Transverse colon (tissue), 4 donors: ENCODE measurements around the gene NUDCD3. TPM values are rescaled to one million over a fixed set of nuclear protein-coding genes. Genes with fewer than 3 reads are reported as not detected.
A peak's percentile ranks its signal among the peaks of the same experiment; 100 is the strongest.
"Not testable (repeated sequence)": the region's sequence is repeated elsewhere in the genome, so short reads cannot be mapped to it uniquely, and the experiment has no call there.

Experiments
- DNase-seq: peaks from one replicate; pipeline ENCODE4 v3.0.0-alpha.2; 2019
- H3K27ac ChIP-seq, 4 donors: fragments of 200-600 bp; sonication (generic); 2 replicates each; pipeline ENCODE4 v1.5.1; 2016 to 2018; ENCODE audit warnings: inconsistent platforms in 4 of 4
- H3K27me3 ChIP-seq: fragments of 200-600 bp; sonication (generic); 2 replicates; pipeline ENCODE4 v1.5.1; 2017; ENCODE audit warnings: inconsistent platforms
- H3K36me3 ChIP-seq, 4 donors: fragments of 200-600 bp; sonication (generic); 2 replicates each; pipeline ENCODE4 v1.5.1; 2017 to 2019; ENCODE audit warnings: inconsistent platforms in 4 of 4
- H3K4me1 ChIP-seq, 4 donors: fragments of 200-600 bp; sonication (generic); 2 replicates each; pipeline ENCODE4 v1.5.1; 2017 to 2020; ENCODE audit warnings: inconsistent platforms in 4 of 4
- H3K4me3 ChIP-seq, 4 donors: fragments of 200-600 bp; sonication (generic); 1 replicate in 1 of 4; 2 replicates in 3 of 4; pipeline versions ENCODE4 v1.5.1 to v1.6.1; 2017 to 2019; ENCODE audit warnings: inconsistent platforms in 4 of 4
- H3K9me3 ChIP-seq, 2 donors: fragments of 200-600 bp; sonication (generic); 2 replicates each; pipeline ENCODE4 v1.5.1; 2017 to 2019; ENCODE audit warnings: inconsistent platforms in 2 of 2
- CTCF ChIP-seq, 5 experiments: fragments of 200-600 bp in 3 of 5; fragments of 450-650 bp in 2 of 5; sonication (generic) in 3 of 5; IDR thresholded peaks; 1 replicate in 2 of 5; 2 replicates in 3 of 5; pipeline ENCODE4 v1.5.1; 2016 to 2017; ENCODE audit warnings: antibody characterized with exemption in 5 of 5, inconsistent platforms in 3 of 5, mild to moderate bottlenecking in 2 of 5, moderate library complexity in 1 of 5
- EP300 ChIP-seq: sonication (generic); formaldehyde crosslinking; IDR thresholded peaks from one replicate; pipeline ENCODE4 v1.6.1; 2017; ENCODE audit warnings: antibody characterized with exemption, low read depth
- POLR2A ChIP-seq: fragments of 450-650 bp; IDR thresholded peaks from one replicate; pipeline ENCODE4 v1.6.1; 2016; ENCODE audit warnings: antibody characterized with exemption, mild to moderate bottlenecking, moderate library complexity
- POLR2AphosphoS5 ChIP-seq, 3 donors: sonication (generic); formaldehyde crosslinking; IDR thresholded peaks; one replicate each; pipeline ENCODE4 v1.6.1; 2016; ENCODE audit warnings: antibody characterized with exemption in 3 of 3
- WGBS, 2 donors: methylation state at CpG; one replicate each; pipeline ENCODE4 v1.1.5; 2018; ENCODE audit warnings: low coverage in 1 of 2; 5-methylcytosine and 5-hydroxymethylcytosine counted together
- in situ Hi-C, 4 donors: fragments of 200-750 bp; cut with MboI; loops; one replicate each; pipeline versions ENCODE4 v1.15.0 to v1.15.1; 2017; ENCODE audit warnings: low sequenced_read_pairs in 3 of 4, low pct_ligation_motif_present in 1 of 4, low pct_unique_long_range_greater_than_20kb in 1 of 4
- intact Hi-C: fragments of 100-400 bp; cut with DNase I; formaldehyde crosslinking; loops from one replicate; pipeline ENCODE4 v1.15.1; 2023; ENCODE audit warnings: low total_unique reads
- total RNA-seq, 4 donors: library from RNA; depleted of rRNA; stranded (reverse); fragments of >200 nt; gene quantifications; one replicate each; pipeline ENCODE4 v1.1.0, GENCODE V29; 2016

Gene NUDCD3
- total RNA-seq, 4 donors from 2014 or later: 31.9 to 76.7 (median 38.6) TPM

- no peak overlapping the region for H3K27ac ChIP-seq
- no peak for DNase-seq
- H3K9me3 ChIP-seq: no peaks in the 10 kb centered on the region
- no peaks in the 10 kb centered on the region for H3K36me3 ChIP-seq
- WGBS, 2 donors: 92 to 100% methylated on average over 1 to 6 of the region's 6 CpGs
- H3K4me3 ChIP-seq: no peak overlapping the region
- intact Hi-C loops (no loop called here), in situ Hi-C loops (no loop called here)
- no peaks in the 10 kb centered on the region for H3K4me1 ChIP-seq
- H3K27me3 ChIP-seq: no peaks in the 10 kb centered on the region
- TF ChIP-seq CTCF (IDR thresholded peaks at IDR 0.05): no peak
- TF ChIP-seq POLR2AphosphoS5 (IDR thresholded peaks at IDR 0.05): no peak
- TF ChIP-seq EP300: no peak
- no peak for TF ChIP-seq POLR2A
Measured at GRCh38 chr7:44432381-44432977, 58.0 kb downstream of the NUDCD3 start.

GRCh38 chr7:44431091-44431608 lies 59.3 kb downstream of the NUDCD3 start:
- H3K4me3 ChIP-seq: no peak overlapping the region
- H3K27me3 ChIP-seq: no peaks in the 10 kb centered on the region
- peaks cover 0 to 9% (median 2%) of the 10 kb centered on the region in 4 donors for H3K36me3 ChIP-seq
- H3K9me3 ChIP-seq: no peaks in the 10 kb centered on the region
- no peak for TF ChIP-seq EP300
- TF ChIP-seq POLR2A: no peak
- no peak for TF ChIP-seq POLR2AphosphoS5 (IDR thresholded peaks at IDR 0.05)
- no peak for TF ChIP-seq CTCF (IDR thresholded peaks at IDR 0.05)
- intact Hi-C loops (no loop called here), in situ Hi-C loops (no loop called here)
- no peaks in the 10 kb centered on the region for H3K4me1 ChIP-seq
- WGBS, 2 donors: 58% methylated on average over 2 of the region's 2 CpGs; no CpG with 5 or more reads in 1 of the 2 donors
- DNase-seq: peak; percentile 21
- no peak overlapping the region for H3K27ac ChIP-seq

GRCh38 chr7:44430054-44430453 lies 60.4 kb downstream of the NUDCD3 start:
- Histone ChIP-seq H3K9me3 (no peaks in the 10 kb centered on the region), H3K27me3 (no peaks in the 10 kb centered on the region), H3K36me3 (peaks cover 0 to 18% (median 8%) of the 10 kb centered on the region in 4 donors), H3K4me1 (no peaks in the 10 kb centered on the region), H3K4me3 (no peak overlapping the region), H3K27ac (no peak overlapping the region)
- 95% methylated on average over 4 of the region's 4 CpGs; no CpG with 5 or more reads in 1 of the 2 donors for WGBS, 2 donors
- in situ Hi-C loops: no loop called here
- intact Hi-C loops: no loop called here
- TF ChIP-seq CTCF (IDR thresholded peaks at IDR 0.05): no peak
- no peak for TF ChIP-seq POLR2AphosphoS5 (IDR thresholded peaks at IDR 0.05)
- TF ChIP-seq EP300: no peak
- TF ChIP-seq POLR2A: no peak
- DNase-seq: no peak

- H3K4me1 ChIP-seq, in situ Hi-C loops, H3K27me3 ChIP-seq, intact Hi-C loops, H3K4me3 ChIP-seq, DNase-seq, H3K27ac ChIP-seq, H3K9me3 ChIP-seq: not testable (repeated sequence)
- 98 to 100% methylated on average over 2 of the region's 2 CpGs for WGBS, 2 donors
- H3K36me3 ChIP-seq: peaks cover 0 to 23% (median 9%) of the 10 kb centered on the region in 4 donors
Measured at GRCh38 chr7:44424762-44425161, 65.7 kb downstream of the NUDCD3 start.

- intact Hi-C loops (no loop called here), in situ Hi-C loops (no loop called here)
- TF ChIP-seq CTCF (IDR thresholded peaks at IDR 0.05) (no peak), POLR2AphosphoS5 (IDR thresholded peaks at IDR 0.05) (no peak), POLR2A (no peak), EP300 (no peak)
- no peak overlapping the region for H3K4me3 ChIP-seq
- no peaks in the 10 kb centered on the region for H3K27me3 ChIP-seq
- WGBS, 2 donors: 85 to 90% methylated on average over 3 to 6 of the region's 6 CpGs
- H3K36me3 ChIP-seq: peaks cover 0 to 8% (median 0%) of the 10 kb centered on the region in 4 donors
- no peaks in the 10 kb centered on the region for H3K4me1 ChIP-seq
- no peak for DNase-seq
- H3K27ac ChIP-seq: no peak overlapping the region
- H3K9me3 ChIP-seq: no peaks in the 10 kb centered on the region
Measured at GRCh38 chr7:44416941-44417340, 73.5 kb downstream of the NUDCD3 start.
